GM21423 (cell line): ENCODE results near the gene NAPEPLD.
"Not testable (repeated sequence)": the region's sequence is repeated elsewhere in the genome, so short reads cannot be mapped to it uniquely, and the experiment has no call there.

Experiments used
- ATAC-seq: cut with Tn5 transposase; IDR thresholded peaks from one replicate; pipeline ENCODE4 v1.9.1; 2021; ENCODE audit warnings: mild to moderate bottlenecking, moderate library complexity; ENCODE audit not compliant: unreplicated experiment

The NAPEPLD gene

DNA sequence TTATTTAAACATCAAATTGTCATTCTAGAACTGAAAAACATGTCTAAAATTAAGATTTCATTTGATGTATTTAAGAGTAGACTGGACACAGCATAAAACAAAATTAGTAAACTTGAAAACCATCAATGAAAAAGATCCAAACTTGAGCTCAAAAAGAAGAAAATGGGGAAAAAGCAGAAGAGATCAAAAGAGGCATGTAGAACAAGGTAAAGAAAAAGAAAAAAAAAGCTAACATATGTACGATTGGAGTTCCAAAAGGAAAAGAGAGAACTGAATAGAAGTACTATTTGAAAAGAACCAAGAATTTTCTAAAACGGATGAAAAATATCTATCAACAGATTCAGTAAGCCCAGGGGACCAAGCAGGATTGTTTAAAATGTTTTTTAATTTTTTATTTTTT, 77.9 kb downstream of the NAPEPLD start:
- ATAC-seq = no peak

DNA sequence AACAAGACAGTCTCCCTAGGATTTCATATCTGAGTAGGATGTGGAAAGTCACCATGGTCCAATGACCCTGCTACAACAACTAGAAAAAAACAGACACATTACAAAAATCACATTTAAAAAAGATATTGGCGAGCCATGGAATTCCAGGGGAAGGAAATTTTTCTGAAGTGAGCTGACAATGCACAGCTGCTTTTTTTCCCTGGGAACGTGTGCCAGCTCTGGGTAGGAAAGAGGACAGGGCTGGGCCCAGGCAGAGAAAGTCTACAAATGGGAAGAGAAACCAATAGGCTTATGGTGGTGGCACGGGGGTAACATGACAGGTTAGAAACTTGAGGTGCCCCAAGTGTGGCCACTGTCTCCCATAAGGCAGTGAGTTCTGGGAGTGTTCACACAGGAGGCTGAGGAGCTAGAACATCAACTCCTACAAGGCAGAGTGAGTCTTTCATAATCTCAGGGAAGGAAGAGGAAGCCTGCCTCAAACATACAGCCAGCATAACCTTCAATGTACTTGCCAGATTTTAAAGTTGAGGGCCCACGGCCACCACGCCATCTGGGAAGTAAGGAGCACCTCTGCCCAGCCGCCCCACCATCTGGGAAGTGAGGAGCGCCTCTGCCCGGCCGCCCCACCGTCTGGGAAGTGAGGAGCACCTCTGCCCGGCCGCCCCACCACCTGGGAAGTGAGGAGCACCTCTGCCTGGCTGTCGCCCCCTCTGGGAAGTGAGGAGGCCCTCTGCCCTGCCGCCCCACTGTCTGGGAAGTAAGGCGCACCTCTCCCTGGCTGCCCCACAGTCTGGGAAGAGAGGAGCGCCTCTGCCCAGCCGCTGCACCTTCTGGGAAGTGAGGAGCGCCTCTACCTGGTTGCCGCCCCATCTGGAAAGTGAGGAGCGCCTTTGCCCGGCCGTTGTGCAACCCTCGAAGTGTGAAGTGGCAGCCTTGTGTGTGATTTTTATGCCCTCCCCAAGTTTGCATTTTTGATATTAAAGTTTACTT, 80.2 kb downstream of the NAPEPLD start:
- ATAC-seq = no peak

DNA sequence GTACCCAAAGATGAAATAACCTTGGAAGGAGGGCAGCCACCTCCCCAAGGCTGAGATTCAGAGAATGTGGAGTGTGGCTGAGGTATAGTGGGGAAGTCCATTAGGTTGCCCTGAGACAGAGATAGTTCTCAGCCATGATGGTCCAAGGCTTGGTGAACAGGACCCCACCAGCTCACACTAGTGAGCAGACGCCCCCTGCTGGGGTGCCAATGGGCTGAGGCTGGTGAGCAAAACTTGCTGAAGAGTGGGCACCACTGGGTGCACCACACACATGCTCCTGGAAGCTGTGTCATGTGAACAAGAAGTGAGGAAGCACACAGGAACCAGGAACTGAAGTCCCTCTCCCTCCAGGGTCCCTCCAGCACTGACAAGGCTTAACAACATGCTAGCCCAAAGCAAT, 83.2 kb downstream of the NAPEPLD start:
- peak; percentile 58 for ATAC-seq

DNA sequence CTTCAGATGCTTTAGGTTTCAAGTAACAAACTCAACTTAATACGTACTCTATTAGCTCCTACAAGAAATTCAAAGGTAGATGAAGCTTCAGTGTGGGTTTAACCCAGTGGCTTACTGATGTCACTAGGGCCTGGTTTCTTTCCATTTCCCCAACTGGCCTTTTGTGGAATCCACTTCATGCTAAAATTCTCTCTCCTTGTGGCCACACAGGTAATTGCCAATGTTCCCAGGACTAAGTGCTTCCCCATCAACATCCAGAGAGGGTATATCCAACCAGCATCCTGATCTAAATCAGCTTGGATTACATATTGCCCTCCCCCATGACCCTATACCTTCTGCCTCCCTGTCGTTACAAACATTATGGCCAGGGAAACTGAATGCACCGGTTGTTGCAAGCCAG, 85.0 kb downstream of the NAPEPLD start:
- ATAC-seq = no peak

DNA sequence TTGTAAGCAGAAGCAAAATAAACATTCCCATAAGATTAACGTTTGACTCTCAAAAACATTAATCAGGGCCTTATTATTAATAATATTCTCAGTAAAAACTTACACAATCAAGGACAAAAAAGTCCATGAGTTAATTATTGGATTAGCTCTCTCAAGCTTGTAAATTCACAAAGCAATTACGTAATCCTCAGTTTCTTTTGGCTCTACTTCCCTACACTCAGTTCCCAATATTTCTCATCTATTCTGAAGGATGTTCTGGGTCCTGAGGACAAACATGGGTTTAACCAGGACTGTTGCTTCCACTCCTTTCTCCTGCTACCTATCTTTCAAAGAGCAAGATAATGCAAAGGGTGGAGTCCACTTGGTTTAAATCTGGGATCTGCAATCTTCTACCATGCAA, 89.4 kb downstream of the NAPEPLD start:
- ATAC-seq = no peak

DNA sequence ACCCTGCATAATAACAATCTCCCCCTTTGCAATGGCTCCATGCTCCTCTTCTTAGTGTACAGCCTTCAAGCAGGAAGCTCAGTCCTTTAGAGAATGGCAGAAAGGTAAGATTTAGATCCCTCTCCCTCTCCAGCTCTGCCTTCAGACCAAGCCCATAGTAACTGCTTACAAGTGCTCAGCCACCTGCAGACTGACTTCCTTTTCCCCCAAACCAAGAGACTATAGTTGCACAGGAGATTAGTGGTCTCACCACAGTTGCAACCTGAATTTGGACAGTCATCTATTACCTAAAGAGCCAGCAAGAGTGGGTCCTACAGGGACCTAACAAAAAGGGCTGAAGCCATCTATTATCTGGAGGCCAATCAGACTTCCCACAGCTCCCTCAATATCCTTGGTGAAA, 90.8 kb downstream of the NAPEPLD start:
- no peak for ATAC-seq

DNA sequence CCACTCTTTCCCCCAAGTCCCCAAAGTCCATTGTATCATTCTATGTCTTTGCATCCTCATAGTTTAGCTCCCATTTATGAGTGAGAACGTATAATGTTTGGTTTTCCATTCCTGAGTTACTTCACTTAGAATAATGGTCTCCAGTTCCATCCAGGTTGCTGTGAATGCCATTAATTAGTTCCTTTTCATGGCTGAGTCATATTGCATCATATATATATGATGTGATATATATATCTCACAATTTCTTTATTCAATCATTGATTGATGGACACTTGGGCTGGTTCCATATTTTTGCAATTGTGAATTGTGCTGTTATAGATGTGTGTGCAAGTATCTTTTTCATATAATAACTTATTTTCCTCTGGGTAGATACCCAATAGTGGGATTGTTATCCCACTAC, 92.9 kb downstream of the NAPEPLD start:
- ATAC-seq = not testable (repeated sequence)

DNA sequence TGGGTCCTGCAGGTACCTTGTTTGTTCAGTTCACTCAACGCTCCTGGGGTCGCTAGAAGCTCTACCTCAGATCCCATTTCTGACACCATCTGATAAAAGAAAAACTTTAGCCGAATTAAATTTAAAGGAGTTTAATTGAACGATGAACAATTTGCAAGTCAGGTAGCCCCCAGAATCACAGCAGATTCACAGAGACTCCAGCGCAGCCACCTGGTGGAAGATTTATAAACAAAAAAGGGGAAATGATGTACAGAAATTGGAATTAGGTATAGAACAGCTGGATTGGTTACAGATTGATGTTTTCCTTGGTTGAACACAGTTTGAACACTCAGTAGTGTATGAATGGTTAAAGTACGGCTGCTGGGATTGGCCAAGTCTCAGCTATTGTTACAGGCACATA, 97.4 kb downstream of the NAPEPLD start:
- ATAC-seq = no peak
